Neural progenitor cell (in vitro differentiated cells): Measurements from ENCODE around the gene GTPBP2. TPM values are rescaled to one million over a fixed set of nuclear protein-coding genes. Genes with fewer than 3 reads are reported as not detected.

Experiments used
- DNase-seq: peaks from one replicate; pipeline ENCODE4 v3.0.0-alpha.2; 2016; ENCODE audit warnings: low spot score
- H2AFZ ChIP-seq: fragments of 200-600 bp; sonication (generic); replicated peaks from 2 replicates; pipeline ENCODE4 v1.6.1; 2016; ENCODE audit warnings: antibody characterized with exemption
- H3F3A ChIP-seq: fragments of 200-600 bp; sonication (generic); 2 replicates; pipeline ENCODE4 v1.6.1; 2016; ENCODE audit warnings: antibody characterized with exemption, low read depth
- H3K27ac ChIP-seq: fragments of 200-600 bp; sonication (generic); 2 replicates; pipeline ENCODE4 v1.5.1; 2016; ENCODE audit warnings: mild to moderate bottlenecking
- H3K27me3 ChIP-seq: fragments of 200-600 bp; sonication (generic); 2 replicates; pipeline ENCODE4 v1.6.1; 2016; ENCODE audit warnings: mild to moderate bottlenecking, moderate library complexity
- H3K36me3 ChIP-seq: fragments of 200-600 bp; sonication (generic); 2 replicates; pipeline ENCODE4 v1.5.1; 2016
- H3K4me1 ChIP-seq: fragments of 200-600 bp; sonication (generic); 2 replicates; pipeline ENCODE4 v1.6.1; 2016; ENCODE audit warnings: mixed run types
- H3K4me2 ChIP-seq: fragments of 200-600 bp; sonication (generic); 2 replicates; pipeline ENCODE4 v1.6.1; 2016
- H3K4me3 ChIP-seq: fragments of 200-600 bp; sonication (generic); 2 replicates; pipeline ENCODE4 v1.5.1; 2016
- H3K79me2 ChIP-seq: fragments of 200-600 bp; sonication (generic); 2 replicates; pipeline ENCODE4 v1.6.1; 2016; ENCODE audit warnings: low read depth
- H3K9ac ChIP-seq: fragments of 200-600 bp; sonication (generic); 2 replicates; pipeline ENCODE4 v1.6.1; 2016
- H3K9me3 ChIP-seq: fragments of 200-600 bp; sonication (generic); 2 replicates; pipeline ENCODE4 v1.5.1; 2016; ENCODE audit warnings: low read depth
- H4K20me1 ChIP-seq: fragments of 200-600 bp; sonication (generic); 2 replicates; pipeline ENCODE4 v1.6.1; 2016; ENCODE audit warnings: low read depth
- H3K27ac Mint-ChIP-seq: 3 replicates; pipeline ENCODE4 v1.8.0; 2021; ENCODE audit warnings: mixed read lengths
- H3K27me3 Mint-ChIP-seq: 2 replicates; pipeline ENCODE4 v1.8.0; 2022; ENCODE audit warnings: low read depth, mild to moderate bottlenecking, inconsistent platforms, moderate library complexity, mixed read lengths; ENCODE audit not compliant: insufficient read depth
- H3K36me3 Mint-ChIP-seq: 3 replicates; pipeline ENCODE4 v1.8.0; 2021; ENCODE audit warnings: mixed read lengths
- H3K4me1 Mint-ChIP-seq: 3 replicates; pipeline ENCODE4 v1.8.0; 2021; ENCODE audit warnings: mixed read lengths
- H3K4me3 Mint-ChIP-seq: 3 replicates; pipeline ENCODE4 v1.8.0; 2021; ENCODE audit warnings: mild to moderate bottlenecking, moderate library complexity, mixed read lengths
- H3K9me3 Mint-ChIP-seq: 3 replicates; pipeline ENCODE4 v1.8.0; 2020; ENCODE audit warnings: mixed read lengths
- EZH2 ChIP-seq: fragments of 200-600 bp; sonication (generic); IDR thresholded peaks from 2 replicates; pipeline ENCODE4 v1.6.1; 2017; ENCODE audit warnings: antibody characterized with exemption, mild to moderate bottlenecking, moderate library complexity
- EZH2phosphoT487 ChIP-seq: fragments of 200-600 bp; sonication (generic); IDR thresholded peaks from 2 replicates; pipeline ENCODE4 v1.6.1; 2017; ENCODE audit warnings: antibody characterized with exemption
- total RNA-seq: library from RNA; depleted of rRNA; stranded (reverse); fragments of >200 nt; gene quantifications from 2 replicates; pipeline ENCODE4 v1.2.3, GENCODE V29; 2015; ENCODE audit warnings: low replicate concordance
- TF ChIP-seq, protein P1 (sequence below): fragments of 200-600 bp; sonication (generic); IDR thresholded peaks from 2 replicates; pipeline ENCODE4 v1.5.1; 2017; ENCODE audit warnings: antibody characterized with exemption, mild to moderate bottlenecking

GTPBP2 gene, protein sequence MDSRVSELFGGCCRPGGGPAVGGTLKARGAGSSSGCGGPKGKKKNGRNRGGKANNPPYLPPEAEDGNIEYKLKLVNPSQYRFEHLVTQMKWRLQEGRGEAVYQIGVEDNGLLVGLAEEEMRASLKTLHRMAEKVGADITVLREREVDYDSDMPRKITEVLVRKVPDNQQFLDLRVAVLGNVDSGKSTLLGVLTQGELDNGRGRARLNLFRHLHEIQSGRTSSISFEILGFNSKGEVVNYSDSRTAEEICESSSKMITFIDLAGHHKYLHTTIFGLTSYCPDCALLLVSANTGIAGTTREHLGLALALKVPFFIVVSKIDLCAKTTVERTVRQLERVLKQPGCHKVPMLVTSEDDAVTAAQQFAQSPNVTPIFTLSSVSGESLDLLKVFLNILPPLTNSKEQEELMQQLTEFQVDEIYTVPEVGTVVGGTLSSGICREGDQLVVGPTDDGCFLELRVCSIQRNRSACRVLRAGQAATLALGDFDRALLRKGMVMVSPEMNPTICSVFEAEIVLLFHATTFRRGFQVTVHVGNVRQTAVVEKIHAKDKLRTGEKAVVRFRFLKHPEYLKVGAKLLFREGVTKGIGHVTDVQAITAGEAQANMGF
- 45.5 and 77.1 TPM in 2 replicates for total RNA-seq

DNA sequence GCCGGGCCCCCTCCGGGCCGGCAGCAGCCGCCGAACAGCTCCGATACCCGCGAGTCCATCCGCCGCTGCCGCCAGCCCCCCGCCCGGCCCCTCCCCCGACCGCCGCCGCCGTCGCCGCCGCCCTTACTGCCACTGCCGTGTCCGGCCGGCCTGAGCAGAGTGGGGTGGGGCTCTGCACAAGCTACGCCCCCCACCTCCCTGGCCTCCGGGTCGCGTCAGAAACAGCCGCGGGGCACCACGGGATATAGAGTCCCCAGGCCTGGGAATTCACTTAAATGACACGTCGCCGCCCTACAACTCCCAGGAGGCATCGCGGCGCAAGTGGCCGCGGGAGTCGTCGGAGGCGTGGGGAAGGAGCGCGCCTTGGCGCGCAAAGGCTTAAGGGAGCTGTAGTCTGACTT, at the start of gene GTPBP2:
GTPBP2 (minus strand) TSS at position 161 of the 401 bp plus-strand sequence; CDS start at position 59, 102 bp downstream.
- H3K4me3 Mint-ChIP-seq, result peak within 1 kb of the TSS; percentile 97

DNA sequence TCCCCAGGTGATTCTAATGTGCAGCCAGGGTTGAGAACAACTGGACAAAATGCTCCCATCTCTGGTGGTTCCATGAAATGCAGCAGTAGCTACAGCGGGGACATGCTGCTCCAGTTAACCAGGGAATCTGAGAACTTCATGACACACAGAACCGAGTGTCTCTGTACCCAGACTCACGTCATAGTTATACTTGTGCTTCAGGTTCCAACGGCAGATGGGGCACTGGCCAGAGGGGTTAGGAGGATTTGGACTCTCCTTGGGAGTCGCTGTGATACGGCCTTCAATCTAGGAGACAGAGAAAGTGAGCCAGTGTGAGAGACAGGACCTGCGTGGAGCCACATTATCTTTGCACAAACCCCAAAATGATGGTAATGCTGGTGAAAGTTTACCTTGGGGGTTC, 49.3 kb upstream of the GTPBP2 start:
- no peak for DNase-seq
- Histone ChIP-seq H3K79me2 (peaks cover 36% of the 10 kb centered on the region), H3K4me1 (no peaks in the 10 kb centered on the region), H3K9me3 (no peaks in the 10 kb centered on the region), H2AFZ (no peak overlapping the region), H4K20me1 (peaks cover 33% of the 10 kb centered on the region), H3F3A (no peaks in the 10 kb centered on the region), H3K4me2 (no peak overlapping the region), H3K27ac (no peak overlapping the region), H3K9ac (no peak overlapping the region), H3K36me3 (no peaks in the 10 kb centered on the region), H3K4me3 (no peak overlapping the region), H3K27me3 (no peaks in the 10 kb centered on the region)
- peaks cover 5% of the 10 kb centered on the region for H3K4me1 Mint-ChIP-seq
- peaks cover 26% of the 10 kb centered on the region for H3K36me3 Mint-ChIP-seq
- H3K9me3 Mint-ChIP-seq, result no peaks in the 10 kb centered on the region
- no peak overlapping the region for H3K4me3 Mint-ChIP-seq
- no peak overlapping the region for H3K27ac Mint-ChIP-seq
- TF ChIP-seq, protein P1, sequence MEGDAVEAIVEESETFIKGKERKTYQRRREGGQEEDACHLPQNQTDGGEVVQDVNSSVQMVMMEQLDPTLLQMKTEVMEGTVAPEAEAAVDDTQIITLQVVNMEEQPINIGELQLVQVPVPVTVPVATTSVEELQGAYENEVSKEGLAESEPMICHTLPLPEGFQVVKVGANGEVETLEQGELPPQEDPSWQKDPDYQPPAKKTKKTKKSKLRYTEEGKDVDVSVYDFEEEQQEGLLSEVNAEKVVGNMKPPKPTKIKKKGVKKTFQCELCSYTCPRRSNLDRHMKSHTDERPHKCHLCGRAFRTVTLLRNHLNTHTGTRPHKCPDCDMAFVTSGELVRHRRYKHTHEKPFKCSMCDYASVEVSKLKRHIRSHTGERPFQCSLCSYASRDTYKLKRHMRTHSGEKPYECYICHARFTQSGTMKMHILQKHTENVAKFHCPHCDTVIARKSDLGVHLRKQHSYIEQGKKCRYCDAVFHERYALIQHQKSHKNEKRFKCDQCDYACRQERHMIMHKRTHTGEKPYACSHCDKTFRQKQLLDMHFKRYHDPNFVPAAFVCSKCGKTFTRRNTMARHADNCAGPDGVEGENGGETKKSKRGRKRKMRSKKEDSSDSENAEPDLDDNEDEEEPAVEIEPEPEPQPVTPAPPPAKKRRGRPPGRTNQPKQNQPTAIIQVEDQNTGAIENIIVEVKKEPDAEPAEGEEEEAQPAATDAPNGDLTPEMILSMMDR, result no peak
- TF ChIP-seq EZH2phosphoT487 (no peak), EZH2 (no peak)
- H3K27me3 Mint-ChIP-seq, result peaks cover 3% of the 10 kb centered on the region

More for the DNA sequence above, at the start of gene GTPBP2:
- H3K36me3 ChIP-seq, result no peaks in the 10 kb centered on the region
- H3K4me1 ChIP-seq, result peaks cover 3% of the 10 kb centered on the region
- peak within 1 kb of the TSS; percentile 87 for H3K4me2 ChIP-seq
- no peaks in the 10 kb centered on the region for H3K9me3 Mint-ChIP-seq
- DNase-seq, result peak; percentile 100
- H3K27me3 ChIP-seq, result no peaks in the 10 kb centered on the region
- H3F3A ChIP-seq, result peaks cover 19% of the 10 kb centered on the region
- peak within 1 kb of the TSS; percentile 69 for H3K9ac ChIP-seq
- H3K36me3 Mint-ChIP-seq, result peaks cover 25% of the 10 kb centered on the region
- H3K9me3 ChIP-seq, result no peaks in the 10 kb centered on the region
- TF ChIP-seq, protein P1, result no peak
- TF ChIP-seq EZH2phosphoT487 (no peak), EZH2 (no peak)
- peaks cover 4% of the 10 kb centered on the region for H3K27me3 Mint-ChIP-seq
- H3K27ac ChIP-seq, result peak within 1 kb of the TSS; percentile 71
- peaks cover 10% of the 10 kb centered on the region for H4K20me1 ChIP-seq
- H3K27ac Mint-ChIP-seq, result peak within 1 kb of the TSS; percentile 100
- peak within 1 kb of the TSS; percentile 89 for H3K4me3 ChIP-seq
- peaks cover 19% of the 10 kb centered on the region for H3K79me2 ChIP-seq
- H3K4me1 Mint-ChIP-seq, result peaks cover 31% of the 10 kb centered on the region
- H2AFZ ChIP-seq, result peak within 1 kb of the TSS; percentile 74

DNA sequence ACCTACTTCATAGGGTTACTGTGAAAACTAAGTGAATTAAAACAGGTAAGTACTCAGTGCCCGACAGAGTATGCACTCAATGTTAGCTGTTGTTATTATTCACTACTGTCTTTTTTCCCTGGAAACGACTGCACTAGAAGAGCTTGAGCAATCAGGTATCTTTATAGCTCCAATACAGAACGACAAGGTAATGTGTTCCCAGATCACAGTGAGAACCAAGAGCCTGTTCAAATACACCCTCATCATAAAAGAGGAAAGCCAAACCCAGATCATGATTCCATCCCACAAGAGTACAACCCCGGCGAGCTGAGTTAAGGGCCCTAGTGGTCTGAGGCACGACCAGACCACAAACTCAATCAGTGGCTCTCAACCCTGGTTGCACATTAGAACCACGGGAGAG, 48.7 kb upstream of the GTPBP2 start:
- Mint-ChIP-seq H3K9me3 (no peaks in the 10 kb centered on the region), H3K27me3 (peaks cover 3% of the 10 kb centered on the region), H3K27ac (no peak overlapping the region), H3K4me3 (no peak overlapping the region), H3K36me3 (peaks cover 29% of the 10 kb centered on the region), H3K4me1 (peaks cover 5% of the 10 kb centered on the region)
- Histone ChIP-seq H2AFZ (no peak overlapping the region), H3F3A (no peaks in the 10 kb centered on the region), H3K4me3 (no peak overlapping the region), H3K4me1 (no peaks in the 10 kb centered on the region), H3K27ac (no peak overlapping the region), H3K27me3 (no peaks in the 10 kb centered on the region), H4K20me1 (peaks cover 27% of the 10 kb centered on the region), H3K79me2 (peaks cover 30% of the 10 kb centered on the region), H3K9ac (no peak overlapping the region), H3K9me3 (no peaks in the 10 kb centered on the region), H3K4me2 (no peak overlapping the region), H3K36me3 (no peaks in the 10 kb centered on the region)
- TF ChIP-seq EZH2phosphoT487, result no peak
- TF ChIP-seq, protein P1, result no peak
- TF ChIP-seq EZH2, result no peak
- DNase-seq, result no peak
